GM21717 (cell line): ENCODE measurements around the gene CREG1.

Source experiments
- ATAC-seq: cut with Tn5 transposase; IDR thresholded peaks from one replicate; pipeline ENCODE4 v1.9.1; 2021; ENCODE audit warnings: mild to moderate bottlenecking, moderate library complexity; ENCODE audit not compliant: unreplicated experiment

CREG1 gene

GRCh38 chr1:167532964-167533824 is 20.4 kb downstream of the CREG1 start:
- ATAC-seq = no peak

DNA sequence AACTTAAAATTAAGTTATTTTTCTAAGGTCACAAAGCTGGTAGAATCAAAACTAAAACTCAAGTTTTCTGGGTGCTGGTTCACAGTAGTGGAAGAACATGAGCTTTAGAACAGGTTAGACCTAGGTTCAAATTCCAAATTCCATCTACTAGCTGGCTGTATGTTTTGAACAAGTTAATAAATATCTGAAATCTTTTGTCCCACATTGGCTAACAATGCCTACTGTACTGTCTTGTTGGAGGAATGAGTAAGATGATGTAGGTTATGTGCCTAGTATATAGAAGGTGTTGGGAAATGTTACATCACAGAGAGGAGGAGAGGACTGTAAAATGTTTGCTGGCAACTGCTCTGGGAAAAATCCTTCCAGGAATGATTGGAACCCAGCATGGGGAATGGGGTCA is 21.2 kb downstream of the CREG1 start:
- no peak for ATAC-seq

GRCh38 chr1:167529829-167530474 is 23.6 kb downstream of the CREG1 start:
- no peak for ATAC-seq

GRCh38 chr1:167528057-167528728 is 25.4 kb downstream of the CREG1 start:
- ATAC-seq = no peak

DNA sequence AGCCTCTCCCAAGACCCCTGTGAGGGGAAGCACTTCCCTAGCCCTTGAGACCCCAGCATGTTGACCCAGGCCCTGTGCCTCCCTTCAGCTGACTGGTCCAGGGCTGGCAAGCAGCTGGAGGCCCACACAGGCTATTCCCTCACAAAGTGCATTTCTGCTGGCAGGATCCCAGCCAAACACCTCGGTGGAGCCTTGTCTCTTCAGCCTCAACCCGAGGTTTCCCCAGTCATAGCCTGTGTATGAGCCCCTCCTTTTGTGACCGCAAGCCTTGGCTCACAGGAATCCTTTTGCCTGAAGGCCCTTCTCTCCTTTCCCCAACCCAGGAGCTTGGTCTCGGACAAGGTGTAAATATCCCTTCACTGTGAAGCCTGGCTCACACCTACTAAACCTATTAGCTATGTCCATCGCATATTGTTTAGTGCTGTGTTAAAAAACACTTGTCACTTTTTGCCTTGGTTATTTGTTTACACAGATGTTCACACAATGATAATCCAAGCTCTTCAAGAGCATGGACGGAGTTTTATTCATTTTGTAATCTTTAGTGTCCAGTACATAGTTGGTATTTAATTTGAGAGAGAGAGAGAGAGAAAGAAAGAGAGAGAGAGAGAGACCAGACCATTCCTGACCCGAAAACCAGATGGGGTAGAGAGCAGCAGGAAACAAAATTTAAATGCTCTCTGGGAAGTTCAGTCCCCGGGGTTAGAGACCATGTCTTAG is 26.7 kb downstream of the CREG1 start:
- no peak for ATAC-seq

- no peak for ATAC-seq
Observed at GRCh38 chr1:167524651-167525050, 28.9 kb downstream of the CREG1 start.

- ATAC-seq = no peak
Observed at GRCh38 chr1:167522246-167522645, 31.3 kb downstream of the CREG1 start.

DNA sequence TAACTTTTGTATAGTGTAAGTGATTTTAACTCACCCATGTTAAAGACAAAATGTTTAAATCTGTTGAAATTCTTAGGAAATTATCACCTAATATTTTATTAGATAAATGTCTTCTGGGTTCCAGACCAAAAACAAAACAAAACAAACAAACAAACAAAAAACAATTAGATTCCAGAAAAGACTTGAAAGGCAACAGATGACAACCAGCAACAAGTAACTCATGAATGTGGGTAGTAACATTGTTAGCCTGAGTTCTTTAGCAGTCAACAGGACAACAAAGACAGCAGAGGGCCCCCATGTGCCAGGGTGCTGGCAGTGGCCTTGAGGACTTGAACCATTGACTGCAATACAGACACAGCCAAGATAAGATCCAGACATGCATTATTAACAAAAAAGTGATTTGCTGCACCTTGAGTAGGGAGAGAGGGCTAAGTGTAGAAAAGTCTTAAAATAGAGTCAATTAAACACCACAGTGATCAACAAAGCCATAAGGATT is 32.8 kb downstream of the CREG1 start:
- ATAC-seq = no peak

DNA sequence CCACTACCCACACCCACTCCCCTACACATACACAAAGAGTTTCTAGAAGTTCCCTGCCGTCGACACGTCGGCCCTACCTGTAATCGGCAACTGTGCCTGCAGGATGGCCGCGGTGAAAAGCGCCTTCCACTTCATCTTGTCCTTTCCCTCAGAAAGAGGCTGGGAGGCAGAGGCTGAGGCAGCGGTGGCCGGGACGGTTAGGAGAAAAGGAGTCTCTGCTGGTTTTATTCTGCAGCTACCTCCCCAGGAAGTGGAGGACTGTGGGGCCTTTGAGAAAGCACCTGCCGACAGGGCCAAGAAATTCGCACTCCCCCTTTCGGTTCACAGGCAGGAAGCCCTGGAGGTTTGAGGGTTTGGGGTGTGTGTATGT is 35.2 kb downstream of the CREG1 start, which contains the start of gene CD247:
Gene CD247 (minus strand): TSS at position 199 of the 370 bp plus-strand sequence. CDS start 64 bp downstream, at position 135.
- no peak for ATAC-seq

DNA sequence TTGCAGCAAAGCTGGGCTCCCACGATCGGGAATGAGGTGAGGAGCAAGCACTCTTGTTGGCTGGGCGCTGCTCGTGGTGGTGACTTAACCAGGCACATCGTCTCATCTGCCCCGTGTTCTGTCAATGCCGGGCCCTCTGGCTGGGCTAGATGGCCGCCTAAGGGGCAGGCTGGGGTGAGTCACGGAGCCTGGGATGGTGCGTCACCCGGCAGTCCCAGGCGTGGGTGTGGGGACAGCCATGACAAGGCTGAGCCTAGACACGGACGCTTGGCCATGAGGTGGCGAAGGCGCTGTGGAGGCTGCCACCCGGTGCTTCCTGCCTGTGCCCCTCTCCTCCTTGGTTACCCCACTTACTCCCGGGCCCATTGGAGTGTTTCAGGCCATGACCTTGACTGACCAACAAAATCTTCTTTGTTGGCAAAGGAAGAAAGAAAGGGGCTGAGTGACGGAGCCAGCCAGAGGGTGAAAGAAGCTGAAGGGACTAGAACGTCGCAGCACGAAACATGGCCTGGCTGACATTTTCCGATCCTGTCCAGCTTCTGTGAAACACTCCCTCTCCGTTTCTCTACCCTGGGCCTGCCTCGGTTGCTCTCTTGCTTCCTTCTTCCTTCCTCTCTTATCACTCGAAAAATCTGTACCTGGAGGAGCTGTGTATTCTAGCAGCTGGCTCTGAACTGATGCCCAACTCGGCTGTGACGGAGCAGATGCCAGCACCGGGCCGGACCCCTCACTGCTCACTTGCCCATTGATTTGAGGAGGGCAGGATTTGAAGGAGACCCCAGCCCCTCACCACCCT is 35.8 kb downstream of the CREG1 start:
- no peak for ATAC-seq

GRCh38 chr1:167516404-167517388 is 36.9 kb downstream of the CREG1 start:
- ATAC-seq = no peak

DNA sequence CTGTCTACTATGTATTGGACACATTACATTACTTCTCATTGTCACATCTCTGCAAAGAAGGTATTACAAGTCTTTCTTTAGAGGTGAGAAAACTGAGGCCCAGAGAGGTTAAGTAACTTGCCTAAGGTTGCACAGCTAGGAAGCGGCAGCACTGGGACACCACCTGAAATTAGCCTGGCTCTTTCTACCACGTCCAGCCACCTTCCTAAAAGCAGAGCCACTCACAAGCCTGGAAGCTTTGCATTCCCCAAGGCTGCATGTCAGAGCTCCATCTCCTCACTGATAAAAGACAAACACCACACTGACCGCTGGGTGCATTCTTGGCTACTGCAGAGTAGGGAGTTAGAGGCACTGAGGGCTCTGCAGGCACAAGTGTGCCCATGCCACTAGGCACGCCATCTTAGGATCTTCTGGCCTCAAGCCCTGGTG is 37.7 kb downstream of the CREG1 start:
- no peak for ATAC-seq

GRCh38 chr1:167515461-167515860 is 38.1 kb downstream of the CREG1 start:
- ATAC-seq = no peak

GRCh38 chr1:167514288-167514687 is 39.3 kb downstream of the CREG1 start:
- no peak for ATAC-seq

GRCh38 chr1:167512046-167512654 is 41.4 kb downstream of the CREG1 start:
- ATAC-seq = no peak

GRCh38 chr1:167511374-167511986 is 42.1 kb downstream of the CREG1 start:
- no peak for ATAC-seq

- no peak for ATAC-seq
Observed at GRCh38 chr1:167510881-167511280, 42.7 kb downstream of the CREG1 start.

- no peak for ATAC-seq
Observed at GRCh38 chr1:167510244-167510643, 43.3 kb downstream of the CREG1 start.
